ENCODE results near the gene ZNF787. TPM values are rescaled to one million over a fixed set of nuclear protein-coding genes. Genes with fewer than 3 reads are reported as not detected.
"Not testable (repeated sequence)": the region's sequence is repeated elsewhere in the genome, so short reads cannot be mapped to it uniquely, and the experiment has no call there.

The ZNF787 gene
- total RNA-seq, 1 experiment from 2014 or later = 68.6 TPM

GRCh38 chr19:56099638-56100539, 21.2 kb downstream of the ZNF787 start:
- Mint-ChIP-seq H3K4me1 (ENCODE audit: insufficient read depth, unreplicated experiment) (no peaks in the 10 kb centered on the region), H3K4me3 (ENCODE audit: unreplicated experiment) (no peak overlapping the region), H3K36me3 (ENCODE audit: insufficient read depth, unreplicated experiment) (peaks cover 36% of the 10 kb centered on the region), H3K9me3 (ENCODE audit: unreplicated experiment) (no peaks in the 10 kb centered on the region), H3K27ac (ENCODE audit: low read depth, unreplicated experiment) (no peak overlapping the region), H3K27me3 (ENCODE audit: insufficient read depth, unreplicated experiment) (no peaks in the 10 kb centered on the region)
- CTCF ChIA-PET = interaction anchor here (0.6 to 1.4 kb wide), 2 partner anchors 153 to 1266 kb away, joined by 3 to 4 read pairs; no protein-coding TSS in a partner anchor
- intact Hi-C loops (cut with micrococcal nuclease) = loop anchor here (10.0 kb wide), 1 partner anchor 215 kb away; the partner anchor contains the start of gene ZSCAN5A
- TF ChIP-seq, protein P1, sequence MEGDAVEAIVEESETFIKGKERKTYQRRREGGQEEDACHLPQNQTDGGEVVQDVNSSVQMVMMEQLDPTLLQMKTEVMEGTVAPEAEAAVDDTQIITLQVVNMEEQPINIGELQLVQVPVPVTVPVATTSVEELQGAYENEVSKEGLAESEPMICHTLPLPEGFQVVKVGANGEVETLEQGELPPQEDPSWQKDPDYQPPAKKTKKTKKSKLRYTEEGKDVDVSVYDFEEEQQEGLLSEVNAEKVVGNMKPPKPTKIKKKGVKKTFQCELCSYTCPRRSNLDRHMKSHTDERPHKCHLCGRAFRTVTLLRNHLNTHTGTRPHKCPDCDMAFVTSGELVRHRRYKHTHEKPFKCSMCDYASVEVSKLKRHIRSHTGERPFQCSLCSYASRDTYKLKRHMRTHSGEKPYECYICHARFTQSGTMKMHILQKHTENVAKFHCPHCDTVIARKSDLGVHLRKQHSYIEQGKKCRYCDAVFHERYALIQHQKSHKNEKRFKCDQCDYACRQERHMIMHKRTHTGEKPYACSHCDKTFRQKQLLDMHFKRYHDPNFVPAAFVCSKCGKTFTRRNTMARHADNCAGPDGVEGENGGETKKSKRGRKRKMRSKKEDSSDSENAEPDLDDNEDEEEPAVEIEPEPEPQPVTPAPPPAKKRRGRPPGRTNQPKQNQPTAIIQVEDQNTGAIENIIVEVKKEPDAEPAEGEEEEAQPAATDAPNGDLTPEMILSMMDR (IDR thresholded peaks at IDR 0.05; ENCODE audit: unreplicated experiment) = no peak
- POLR2A ChIA-PET = interaction anchor here (0.7 kb wide), 1 partner anchor 411 kb away, joined by 3 read pairs; no protein-coding TSS in a partner anchor
- BruUV-seq (replicated peaks) = no TSS peak
- no peak for DNase-seq (ENCODE audit: unreplicated experiment)

GRCh38 chr19:56098731-56099568, 22.1 kb downstream of the ZNF787 start:
- no peaks in the 10 kb centered on the region for H3K4me1 Mint-ChIP-seq (ENCODE audit: insufficient read depth, unreplicated experiment)
- H3K36me3 Mint-ChIP-seq (ENCODE audit: insufficient read depth, unreplicated experiment) = peaks cover 45% of the 10 kb centered on the region
- BruUV-seq (replicated peaks) = no TSS peak
- no peak overlapping the region for H3K4me3 Mint-ChIP-seq (ENCODE audit: unreplicated experiment)
- TF ChIP-seq, protein P1 (IDR thresholded peaks at IDR 0.05; ENCODE audit: unreplicated experiment) = no peak
- H3K27me3 Mint-ChIP-seq (ENCODE audit: insufficient read depth, unreplicated experiment) = no peaks in the 10 kb centered on the region
- intact Hi-C loops (cut with micrococcal nuclease) = loop anchor here (10.0 kb wide), 1 partner anchor 216 kb away; the partner anchor contains the start of gene ZSCAN5A
- POLR2A ChIA-PET = interaction anchor here (0.7 kb wide), 1 partner anchor 412 kb away, joined by 3 read pairs; no protein-coding TSS in a partner anchor
- H3K9me3 Mint-ChIP-seq (ENCODE audit: unreplicated experiment) = no peaks in the 10 kb centered on the region
- H3K27ac Mint-ChIP-seq (ENCODE audit: low read depth, unreplicated experiment) = no peak overlapping the region
- CTCF ChIA-PET = interaction anchor here (1.4 kb wide), 1 partner anchor 154 kb away, joined by 4 read pairs; no protein-coding TSS in a partner anchor
- no peak for DNase-seq (ENCODE audit: unreplicated experiment)

- BruUV-seq (replicated peaks); POLR2A ChIA-PET; H3K4me1 Mint-ChIP-seq (ENCODE audit: insufficient read depth, unreplicated experiment); H3K9me3 Mint-ChIP-seq (ENCODE audit: unreplicated experiment); H3K27ac Mint-ChIP-seq (ENCODE audit: low read depth, unreplicated experiment); DNase-seq (ENCODE audit: unreplicated experiment); H3K27me3 Mint-ChIP-seq (ENCODE audit: insufficient read depth, unreplicated experiment); H3K4me3 Mint-ChIP-seq (ENCODE audit: unreplicated experiment): not testable (repeated sequence)
- CTCF ChIA-PET = interaction anchor here (1.4 kb wide), 1 partner anchor 155 kb away, joined by 4 read pairs; no protein-coding TSS in a partner anchor
- H3K36me3 Mint-ChIP-seq (ENCODE audit: insufficient read depth, unreplicated experiment) = peaks cover 48% of the 10 kb centered on the region
- intact Hi-C loops (cut with micrococcal nuclease) = loop anchor here (10.0 kb wide), 1 partner anchor 217 kb away; the partner anchor contains the start of gene ZSCAN5A
Observed at GRCh38 chr19:56098237-56098636, 22.9 kb downstream of the ZNF787 start.

DNA sequence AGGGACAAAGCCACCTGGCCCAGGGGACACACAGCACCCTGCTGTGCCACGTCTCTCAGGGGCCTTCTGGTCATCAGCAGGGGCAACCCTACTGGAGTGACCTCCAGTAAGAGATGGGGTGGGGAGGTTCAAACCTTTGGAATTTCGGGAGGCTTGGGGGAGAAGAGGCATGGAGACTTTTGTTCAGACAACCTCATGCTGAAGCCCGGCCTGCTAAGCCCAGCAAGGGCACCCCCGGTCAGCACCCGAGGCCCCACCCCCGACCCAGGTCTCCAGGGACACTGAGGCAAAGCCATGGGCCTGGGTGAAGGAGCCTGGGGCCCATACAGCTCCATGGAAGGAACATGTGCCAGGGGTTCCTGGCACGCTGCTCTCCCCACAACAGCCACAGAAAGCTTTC, 23.3 kb downstream of the ZNF787 start:
- TF ChIP-seq, protein P1 (IDR thresholded peaks at IDR 0.05; ENCODE audit: unreplicated experiment) = no peak
- Mint-ChIP-seq H3K4me3 (ENCODE audit: unreplicated experiment) (no peak overlapping the region), H3K36me3 (ENCODE audit: insufficient read depth, unreplicated experiment) (peaks cover 49% of the 10 kb centered on the region), H3K27ac (ENCODE audit: low read depth, unreplicated experiment) (no peak overlapping the region), H3K4me1 (ENCODE audit: insufficient read depth, unreplicated experiment) (peaks cover 4% of the 10 kb centered on the region), H3K27me3 (ENCODE audit: insufficient read depth, unreplicated experiment) (no peaks in the 10 kb centered on the region), H3K9me3 (ENCODE audit: unreplicated experiment) (peaks cover 7% of the 10 kb centered on the region)
- BruUV-seq (replicated peaks) = no TSS peak
- intact Hi-C loops (cut with micrococcal nuclease) = loop anchor here (10.0 kb wide), 1 partner anchor 217 kb away; the partner anchor contains the start of gene ZSCAN5A
- ChIA-PET CTCF (no interaction called here), POLR2A (no interaction called here)
- no peak for DNase-seq (ENCODE audit: unreplicated experiment)

Measured in MCF 10A (cell line).